Stomach (tissue), 4 donors: ENCODE data around the gene SRGAP2.
"Not testable (repeated sequence)": the region's sequence is repeated elsewhere in the genome, so short reads cannot be mapped to it uniquely, and the experiment has no call there.

Experiments used
- CTCF ChIP-seq, 7 experiments: fragments of 450-650 bp in 4 of 7; fragments of 200-600 bp in 3 of 7; sonication (generic) in 3 of 7; IDR thresholded peaks; one replicate each; pipeline ENCODE4 v1.5.1; 2016 to 2019; ENCODE audit warnings: antibody characterized with exemption in 7 of 7, control low read depth in 2 of 7, mild to moderate bottlenecking in 1 of 7
- EP300 ChIP-seq: sonication (generic); formaldehyde crosslinking; IDR thresholded peaks from one replicate; pipeline ENCODE4 v1.6.1; 2017; ENCODE audit warnings: antibody characterized with exemption

- not testable (repeated sequence) for TF ChIP-seq EP300; CTCF (IDR thresholded peaks at IDR 0.05)
These were observed 28.6 kb downstream of the SRGAP2 start for GRCh38 chr1:206231989-206232388.
